A673 (cell line): ENCODE data around the gene PADI6.

Experiments used
- EZH2 ChIP-seq: fragments of 200-600 bp; sonication (generic); IDR thresholded peaks from 2 replicates; pipeline ENCODE4 v1.6.1; 2017; ENCODE audit warnings: borderline replicate concordance, low read depth, mild to moderate bottlenecking, mixed read lengths, antibody characterized with exemption, low read length; ENCODE audit not compliant: poor library complexity, severe bottlenecking
- TF ChIP-seq, protein P1 (sequence below): fragments of 300-800, 200-600 bp; sonication (generic); conservative IDR thresholded peaks from 2 replicates; pipeline ENCODE4 v1.5.1; 2017; ENCODE audit warnings: low read depth, mild to moderate bottlenecking, antibody characterized with exemption, low read length, moderate library complexity, mixed read lengths

DNA sequence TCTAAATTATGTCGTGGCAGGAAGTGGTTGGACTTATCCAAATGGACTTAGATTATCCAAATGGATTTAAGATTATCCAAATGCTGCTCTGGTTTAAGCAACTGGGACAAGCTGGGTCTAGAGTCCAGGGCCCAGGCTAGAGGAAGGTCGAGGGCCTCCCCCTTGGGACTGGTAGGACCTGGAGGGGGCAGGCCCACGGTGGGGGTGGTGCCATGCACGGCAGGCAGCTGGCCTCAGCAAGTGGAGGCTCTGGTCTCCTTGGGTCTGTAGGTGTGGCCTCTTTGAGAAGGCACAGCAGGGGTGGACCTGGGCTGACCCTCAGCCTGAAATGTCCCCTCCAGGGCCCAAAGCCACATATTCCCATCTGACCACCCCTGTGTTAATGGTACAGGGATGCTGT is 29.8 kb downstream of the PADI6 start:
- TF ChIP-seq, protein P1, sequence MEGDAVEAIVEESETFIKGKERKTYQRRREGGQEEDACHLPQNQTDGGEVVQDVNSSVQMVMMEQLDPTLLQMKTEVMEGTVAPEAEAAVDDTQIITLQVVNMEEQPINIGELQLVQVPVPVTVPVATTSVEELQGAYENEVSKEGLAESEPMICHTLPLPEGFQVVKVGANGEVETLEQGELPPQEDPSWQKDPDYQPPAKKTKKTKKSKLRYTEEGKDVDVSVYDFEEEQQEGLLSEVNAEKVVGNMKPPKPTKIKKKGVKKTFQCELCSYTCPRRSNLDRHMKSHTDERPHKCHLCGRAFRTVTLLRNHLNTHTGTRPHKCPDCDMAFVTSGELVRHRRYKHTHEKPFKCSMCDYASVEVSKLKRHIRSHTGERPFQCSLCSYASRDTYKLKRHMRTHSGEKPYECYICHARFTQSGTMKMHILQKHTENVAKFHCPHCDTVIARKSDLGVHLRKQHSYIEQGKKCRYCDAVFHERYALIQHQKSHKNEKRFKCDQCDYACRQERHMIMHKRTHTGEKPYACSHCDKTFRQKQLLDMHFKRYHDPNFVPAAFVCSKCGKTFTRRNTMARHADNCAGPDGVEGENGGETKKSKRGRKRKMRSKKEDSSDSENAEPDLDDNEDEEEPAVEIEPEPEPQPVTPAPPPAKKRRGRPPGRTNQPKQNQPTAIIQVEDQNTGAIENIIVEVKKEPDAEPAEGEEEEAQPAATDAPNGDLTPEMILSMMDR, result no peak
- TF ChIP-seq EZH2, result no peak
